Measurements from ENCODE around the gene TASP1.

The TASP1 gene

GRCh38 chr20:13524339-13524738 lies 114.4 kb downstream of the TASP1 start:
- DNase-seq (ENCODE audit: insufficient read length, low spot score), result no peak
- no peak for FAIRE-seq
- no peak for TF ChIP-seq CTCF (IDR thresholded peaks at IDR 0.05; ENCODE audit: insufficient read depth, missing control alignments)

- no peak for FAIRE-seq
Measured at GRCh38 chr20:13517831-13518230, 120.9 kb downstream of the TASP1 start.

GRCh38 chr20:13515796-13516558 lies 122.8 kb downstream of the TASP1 start:
- no peak for TF ChIP-seq CTCF (IDR thresholded peaks at IDR 0.05; ENCODE audit: insufficient read depth, missing control alignments)
- FAIRE-seq, result no peak
- no peak for DNase-seq (ENCODE audit: insufficient read length, low spot score)

More at GRCh38 chr20:13517831-13518230, 120.9 kb downstream of the TASP1 start:
- no peak for DNase-seq (ENCODE audit: insufficient read length, low spot score)
- TF ChIP-seq CTCF (IDR thresholded peaks at IDR 0.05; ENCODE audit: insufficient read depth, missing control alignments), result no peak

GRCh38 chr20:13515291-13515690 lies 123.4 kb downstream of the TASP1 start:
- DNase-seq (ENCODE audit: insufficient read length, low spot score) (no peak), FAIRE-seq (no peak)
- TF ChIP-seq CTCF (IDR thresholded peaks at IDR 0.05; ENCODE audit: insufficient read depth, missing control alignments), result no peak

GRCh38 chr20:13510837-13511488 lies 127.8 kb downstream of the TASP1 start:
- FAIRE-seq (no peak), DNase-seq (ENCODE audit: insufficient read length, low spot score) (no peak)
- TF ChIP-seq CTCF (IDR thresholded peaks at IDR 0.05; ENCODE audit: insufficient read depth, missing control alignments), result no peak

GRCh38 chr20:13507646-13508045 lies 131.1 kb downstream of the TASP1 start:
- no peak for DNase-seq (ENCODE audit: insufficient read length, low spot score)
- FAIRE-seq, result no peak
- TF ChIP-seq CTCF (IDR thresholded peaks at IDR 0.05; ENCODE audit: insufficient read depth, missing control alignments), result no peak

- TF ChIP-seq CTCF (IDR thresholded peaks at IDR 0.05; ENCODE audit: insufficient read depth, missing control alignments), result no peak
- DNase-seq (ENCODE audit: insufficient read length, low spot score) (no peak), FAIRE-seq (no peak)
Measured at GRCh38 chr20:13501500-13501899, 137.2 kb downstream of the TASP1 start.

Data from D721Med (cell line).